HG02759 (cell line): ENCODE data around the gene PHLPP1.

ENCODE experiments used
- ATAC-seq: cut with Tn5 transposase; IDR thresholded peaks from one replicate; pipeline ENCODE4 v1.9.1; 2021; ENCODE audit warnings: mild to moderate bottlenecking, moderate library complexity; ENCODE audit not compliant: unreplicated experiment

The PHLPP1 gene

GRCh38 chr18:62771494-62772270 lies 56.3 kb downstream of the PHLPP1 start:
- no peak for ATAC-seq

- no peak for ATAC-seq
Observed at GRCh38 chr18:62772860-62773584, 57.7 kb downstream of the PHLPP1 start.

GRCh38 chr18:62773691-62774090 lies 58.4 kb downstream of the PHLPP1 start:
- no peak for ATAC-seq

- ATAC-seq, result no peak
Observed at GRCh38 chr18:62776024-62776570, 60.8 kb downstream of the PHLPP1 start.

- no peak for ATAC-seq
Observed at GRCh38 chr18:62777814-62778213, 62.5 kb downstream of the PHLPP1 start.

- ATAC-seq, result no peak
Observed at GRCh38 chr18:62778976-62779869, 63.9 kb downstream of the PHLPP1 start.

GRCh38 chr18:62781262-62781661 lies 65.9 kb downstream of the PHLPP1 start:
- no peak for ATAC-seq

- no peak for ATAC-seq
Observed at GRCh38 chr18:62781893-62782292, 66.6 kb downstream of the PHLPP1 start.

- no peak for ATAC-seq
Observed at GRCh38 chr18:62784338-62784965, 69.1 kb downstream of the PHLPP1 start.

- ATAC-seq, result no peak
Observed at GRCh38 chr18:62784966-62785413, 69.6 kb downstream of the PHLPP1 start.

GRCh38 chr18:62786689-62787088 lies 71.3 kb downstream of the PHLPP1 start:
- ATAC-seq, result no peak

GRCh38 chr18:62788111-62788510 lies 72.8 kb downstream of the PHLPP1 start:
- ATAC-seq, result no peak

- no peak for ATAC-seq
Observed at GRCh38 chr18:62788876-62789275, 73.5 kb downstream of the PHLPP1 start.

- ATAC-seq, result no peak
Observed at GRCh38 chr18:62790871-62791772, 75.8 kb downstream of the PHLPP1 start.

- no peak for ATAC-seq
Observed at GRCh38 chr18:62792016-62792415, 76.7 kb downstream of the PHLPP1 start.

- ATAC-seq, result no peak
Observed at GRCh38 chr18:62795813-62796212, 80.5 kb downstream of the PHLPP1 start.

- ATAC-seq, result no peak
Observed at GRCh38 chr18:62796216-62796621, 80.9 kb downstream of the PHLPP1 start.

GRCh38 chr18:62797329-62797728 lies 82.0 kb downstream of the PHLPP1 start:
- ATAC-seq, result no peak

- no peak for ATAC-seq
Observed at GRCh38 chr18:62799977-62800376, 84.6 kb downstream of the PHLPP1 start.
